HepG2 (cell line): Measurements from ENCODE around the gene TM9SF2. TPM values are rescaled to one million over a fixed set of nuclear protein-coding genes. Genes with fewer than 3 reads are reported as not detected.

Source experiments
- ARNT2 ChIP-seq: sonication (generic); formaldehyde crosslinking; IDR thresholded peaks from 2 replicates; pipeline ENCODE4 v1.8.0; 2022; ENCODE audit warnings: mild to moderate bottlenecking, low read depth, missing genetic modification reagents, moderate library complexity
- EP300 ChIP-seq, 3 experiments: sonication (generic) in 1 of 3; formaldehyde crosslinking in 1 of 3; IDR thresholded peaks; 2 replicates each; pipeline versions ENCODE4 v1.5.1 to v1.6.1; 2011 to 2020; ENCODE audit warnings: low read depth in 2 of 3, low read length in 2 of 3, borderline replicate concordance in 1 of 3, improper control_type of control experiment in 1 of 3, mild to moderate bottlenecking in 1 of 3, missing genetic modification reagents in 1 of 3, moderate library complexity in 1 of 3
- FOSL2 ChIP-seq: sonication (generic); formaldehyde crosslinking; IDR thresholded peaks from 2 replicates; pipeline ENCODE4 v1.4.0; 2020; ENCODE audit warnings: missing genetic modification reagents
- HOXA9 ChIP-seq: sonication (generic); formaldehyde crosslinking; IDR thresholded peaks from 2 replicates; pipeline ENCODE4 v1.8.1; 2022; ENCODE audit warnings: missing genetic modification reagents, mild to moderate bottlenecking, moderate library complexity, borderline replicate concordance
- JDP2 ChIP-seq: sonication (generic); formaldehyde crosslinking; IDR thresholded peaks from 2 replicates; pipeline ENCODE4 v1.8.1; 2022; ENCODE audit warnings: missing genetic modification reagents, borderline replicate concordance
- KAT8 ChIP-seq: IDR thresholded peaks from 2 replicates; pipeline ENCODE4 v1.6.1; 2016; ENCODE audit warnings: missing genetic modification reagents, missing compliant biosample characterization
- KLF6 ChIP-seq: IDR thresholded peaks from 2 replicates; pipeline ENCODE4 v1.8.0; 2016; ENCODE audit warnings: missing biosample characterization, missing genetic modification reagents
- MIER3 ChIP-seq: IDR thresholded peaks from 2 replicates; pipeline ENCODE4 v1.6.1; 2016; ENCODE audit warnings: missing compliant biosample characterization, borderline replicate concordance
- NR3C1 ChIP-seq: sonication (generic); formaldehyde crosslinking; IDR thresholded peaks from 2 replicates; pipeline ENCODE4 v1.4.0; 2020; ENCODE audit warnings: missing genetic modification reagents
- SNAPC2 ChIP-seq: sonication (generic); formaldehyde crosslinking; IDR thresholded peaks from 2 replicates; pipeline ENCODE4 v1.8.1; 2022; ENCODE audit warnings: mild to moderate bottlenecking, missing genetic modification reagents
- TBP ChIP-seq: sonication (generic); formaldehyde crosslinking; IDR thresholded peaks from 2 replicates; pipeline ENCODE4 v1.5.0; 2020; ENCODE audit warnings: missing genetic modification reagents
- ZBTB8A ChIP-seq: sonication (generic); formaldehyde crosslinking; IDR thresholded peaks from 2 replicates; pipeline ENCODE4 v1.4.0; 2020; ENCODE audit warnings: mild to moderate bottlenecking, low read depth, missing genetic modification reagents, borderline replicate concordance
- ZFP36 ChIP-seq: fragments of 150-350 bp; IDR thresholded peaks from 2 replicates; pipeline ENCODE4 v1.6.1; 2018; ENCODE audit warnings: borderline replicate concordance, low read length, low read depth; ENCODE audit not compliant: partially characterized antibody
- ZNF256 ChIP-seq: sonication (generic); formaldehyde crosslinking; conservative IDR thresholded peaks from 2 replicates; pipeline ENCODE4 v1.4.0; 2020; ENCODE audit warnings: missing genetic modification reagents
- ZNF317 ChIP-seq: sonication (generic); formaldehyde crosslinking; IDR thresholded peaks from 2 replicates; pipeline ENCODE4 v1.5.0; 2020; ENCODE audit warnings: mild to moderate bottlenecking, missing genetic modification reagents
- ZNF337 ChIP-seq: sonication (generic); formaldehyde crosslinking; IDR thresholded peaks from 2 replicates; pipeline ENCODE4 v1.5.1; 2020; ENCODE audit warnings: missing genetic modification reagents, low read depth, mild to moderate bottlenecking, borderline replicate concordance
- ZNF441 ChIP-seq: sonication (generic); formaldehyde crosslinking; IDR thresholded peaks from 2 replicates; pipeline ENCODE4 v1.7.0; 2021; ENCODE audit warnings: missing genetic modification reagents, borderline replicate concordance
- ZNF468 ChIP-seq: sonication (generic); formaldehyde crosslinking; IDR thresholded peaks from 2 replicates; pipeline ENCODE4 v1.8.0; 2022; ENCODE audit warnings: mild to moderate bottlenecking, moderate library complexity, missing genetic modification reagents
- ZNF737 ChIP-seq: sonication (generic); formaldehyde crosslinking; IDR thresholded peaks from 2 replicates; pipeline ENCODE4 v1.5.0; 2020; ENCODE audit warnings: missing genetic modification reagents, mild to moderate bottlenecking, borderline replicate concordance
- ZNF766 ChIP-seq: sonication (generic); formaldehyde crosslinking; IDR thresholded peaks from 2 replicates; pipeline ENCODE4 v1.5.0; 2020; ENCODE audit warnings: missing genetic modification reagents, borderline replicate concordance
- ZNF782 ChIP-seq: sonication (generic); formaldehyde crosslinking; IDR thresholded peaks from 2 replicates; pipeline ENCODE4 v1.4.0; 2020; ENCODE audit warnings: missing genetic modification reagents, mild to moderate bottlenecking, borderline replicate concordance
- polyA plus RNA-seq, 8 experiments: library from polyadenylated mRNA; depleted of rRNA in 3 of 8; stranded (reverse) in 7 of 8; unstranded in 1 of 8; fragments of >200 nt; fragmentation: Illumina TruSeq in 4 of 8; extraction: Trizol in 4 of 8; gene quantifications; 2 replicates each; pipeline versions ENCODE4 v1.2.1 to v1.2.3, GENCODE V29; 2011 to 2016; ENCODE audit warnings: low read depth in 4 of 8, missing spikeins in 1 of 8, mixed read lengths in 1 of 8; ENCODE audit not compliant: insufficient read depth in 1 of 8
- total RNA-seq, 5 experiments: library from RNA; depleted of rRNA; stranded (reverse); fragments of >200 nt; fragmentation: Illumina TruSeq; extraction: Trizol; gene quantifications; 2 replicates each; pipeline ENCODE4 v1.2.3, GENCODE V29; 2016; ENCODE audit warnings: low read depth in 1 of 5
- TF ChIP-seq, protein P1 (sequence below): sonication (generic); formaldehyde crosslinking; IDR thresholded peaks from 2 replicates; pipeline ENCODE4 v1.9.0; 2021; ENCODE audit warnings: missing genetic modification reagents, borderline replicate concordance
- TF ChIP-seq, protein P2 (sequence below): sonication (generic); formaldehyde crosslinking; IDR thresholded peaks from 2 replicates; pipeline ENCODE4 v1.9.0; 2021; ENCODE audit warnings: missing genetic modification reagents, mild to moderate bottlenecking, borderline replicate concordance
- TF ChIP-seq, protein P3 (sequence below): sonication (generic); formaldehyde crosslinking; IDR thresholded peaks from 2 replicates; pipeline ENCODE4 v1.8.1; 2023; ENCODE audit warnings: missing genetic modification reagents, mild to moderate bottlenecking, borderline replicate concordance

Gene TM9SF2
- total and polyA plus RNA-seq, 2 of the 13 experiments (the other 11 are each of a cell fraction or from before 2014, with no cell fraction given): 94.1 to 123 TPM

DNA sequence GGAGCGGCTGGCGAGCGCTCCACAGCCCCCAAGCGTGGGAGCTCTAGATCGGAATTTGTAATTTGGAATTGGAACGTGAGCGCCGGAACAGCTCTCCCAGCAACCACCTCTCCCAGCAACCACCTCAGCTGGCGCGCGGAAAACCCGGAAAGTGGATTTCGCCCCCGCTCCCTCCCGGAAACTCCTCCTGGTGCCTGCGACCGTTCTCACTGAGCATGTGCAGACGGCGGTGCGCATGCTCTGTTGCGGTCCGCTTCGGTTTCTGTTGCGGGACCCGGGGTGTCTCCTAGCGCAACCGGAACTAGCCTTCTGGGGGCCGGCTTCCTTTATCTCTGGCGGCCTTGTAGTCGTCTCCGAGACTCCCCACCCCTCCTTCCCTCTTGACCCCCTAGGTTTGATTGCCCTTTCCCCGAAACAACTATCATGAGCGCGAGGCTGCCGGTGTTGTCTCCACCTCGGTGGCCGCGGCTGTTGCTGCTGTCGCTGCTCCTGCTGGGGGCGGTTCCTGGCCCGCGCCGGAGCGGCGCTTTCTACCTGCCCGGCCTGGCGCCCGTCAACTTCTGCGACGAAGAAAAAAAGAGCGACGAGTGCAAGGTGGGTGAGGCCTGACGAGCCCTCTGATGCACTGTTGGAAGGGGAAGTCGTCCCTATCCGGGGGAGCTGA lies at the start of gene TM9SF2 (continued):
- no peak for TF ChIP-seq ZNF737 (CRISPR knock-in tag)
- TF ChIP-seq MIER3 (CRISPR knock-in tag): peak; percentile 75; the same call in 1 of the 2 replicates
- TF ChIP-seq FOSL2 (CRISPR knock-in tag): peak; percentile 44
- peak; percentile 44; the same call in 1 of the 2 replicates for TF ChIP-seq ARNT2 (CRISPR knock-in tag)
- no peak for TF ChIP-seq JDP2
- TF ChIP-seq TBP (CRISPR knock-in tag): no peak
- TF ChIP-seq ZFP36: no peak
- TF ChIP-seq, protein P1, sequence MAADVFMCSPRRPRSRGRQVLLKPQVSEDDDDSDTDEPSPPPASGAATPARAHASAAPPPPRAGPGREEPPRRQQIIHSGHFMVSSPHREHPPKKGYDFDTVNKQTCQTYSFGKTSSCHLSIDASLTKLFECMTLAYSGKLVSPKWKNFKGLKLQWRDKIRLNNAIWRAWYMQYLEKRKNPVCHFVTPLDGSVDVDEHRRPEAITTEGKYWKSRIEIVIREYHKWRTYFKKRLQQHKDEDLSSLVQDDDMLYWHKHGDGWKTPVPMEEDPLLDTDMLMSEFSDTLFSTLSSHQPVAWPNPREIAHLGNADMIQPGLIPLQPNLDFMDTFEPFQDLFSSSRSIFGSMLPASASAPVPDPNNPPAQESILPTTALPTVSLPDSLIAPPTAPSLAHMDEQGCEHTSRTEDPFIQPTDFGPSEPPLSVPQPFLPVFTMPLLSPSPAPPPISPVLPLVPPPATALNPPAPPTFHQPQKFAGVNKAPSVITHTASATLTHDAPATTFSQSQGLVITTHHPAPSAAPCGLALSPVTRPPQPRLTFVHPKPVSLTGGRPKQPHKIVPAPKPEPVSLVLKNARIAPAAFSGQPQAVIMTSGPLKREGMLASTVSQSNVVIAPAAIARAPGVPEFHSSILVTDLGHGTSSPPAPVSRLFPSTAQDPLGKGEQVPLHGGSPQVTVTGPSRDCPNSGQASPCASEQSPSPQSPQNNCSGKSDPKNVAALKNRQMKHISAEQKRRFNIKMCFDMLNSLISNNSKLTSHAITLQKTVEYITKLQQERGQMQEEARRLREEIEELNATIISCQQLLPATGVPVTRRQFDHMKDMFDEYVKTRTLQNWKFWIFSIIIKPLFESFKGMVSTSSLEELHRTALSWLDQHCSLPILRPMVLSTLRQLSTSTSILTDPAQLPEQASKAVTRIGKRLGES (CRISPR knock-in tag): no peak
- TF ChIP-seq, protein P2, sequence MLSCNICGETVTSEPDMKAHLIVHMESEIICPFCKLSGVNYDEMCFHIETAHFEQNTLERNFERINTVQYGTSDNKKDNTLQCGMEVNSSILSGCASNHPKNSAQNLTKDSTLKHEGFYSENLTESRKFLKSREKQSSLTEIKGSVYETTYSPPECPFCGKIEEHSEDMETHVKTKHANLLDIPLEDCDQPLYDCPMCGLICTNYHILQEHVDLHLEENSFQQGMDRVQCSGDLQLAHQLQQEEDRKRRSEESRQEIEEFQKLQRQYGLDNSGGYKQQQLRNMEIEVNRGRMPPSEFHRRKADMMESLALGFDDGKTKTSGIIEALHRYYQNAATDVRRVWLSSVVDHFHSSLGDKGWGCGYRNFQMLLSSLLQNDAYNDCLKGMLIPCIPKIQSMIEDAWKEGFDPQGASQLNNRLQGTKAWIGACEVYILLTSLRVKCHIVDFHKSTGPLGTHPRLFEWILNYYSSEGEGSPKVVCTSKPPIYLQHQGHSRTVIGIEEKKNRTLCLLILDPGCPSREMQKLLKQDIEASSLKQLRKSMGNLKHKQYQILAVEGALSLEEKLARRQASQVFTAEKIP (CRISPR knock-in tag): no peak
- TF ChIP-seq ZNF337 (CRISPR knock-in tag): no peak
- no peak for TF ChIP-seq ZNF317
- no peak for TF ChIP-seq NR3C1 (CRISPR knock-in tag)
- no peak for TF ChIP-seq ZNF468 (CRISPR knock-in tag)
- TF ChIP-seq ZNF441 (CRISPR knock-in tag): no peak
- TF ChIP-seq, protein P3, sequence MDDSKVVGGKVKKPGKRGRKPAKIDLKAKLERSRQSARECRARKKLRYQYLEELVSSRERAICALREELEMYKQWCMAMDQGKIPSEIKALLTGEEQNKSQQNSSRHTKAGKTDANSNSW (CRISPR knock-in tag): no peak
- no peak for TF ChIP-seq ZNF256
- TF ChIP-seq SNAPC2 (CRISPR knock-in tag): no peak
- no peak for TF ChIP-seq ZBTB8A
- no peak for TF ChIP-seq HOXA9 (CRISPR knock-in tag)
- TF ChIP-seq KAT8: peak; percentile 94
- TF ChIP-seq KLF6: 0 out of 2 replicates have a peak, but pooled peaks have one; percentile 39
- TF ChIP-seq ZNF782 (CRISPR knock-in tag): peak; percentile 15; the same call in 1 of the 2 replicates
- TF ChIP-seq ZNF766 (CRISPR knock-in tag): no peak; the same call in 1 of the 2 replicates
- TF ChIP-seq EP300 (IDR thresholded peaks at IDR 0.05; ENCODE audit: low read depth in 2 of 2, low read length in 2 of 2): 0 out of 4 replicates have a peak, but pooled peaks of 1 of the 2 experiments have one; percentile 40
- no peak for TF ChIP-seq EP300 (CRISPR knock-in tag; IDR thresholded peaks at IDR 0.05; ENCODE audit: borderline replicate concordance)
